GM12872 (cell line): ENCODE measurements around the gene SND1.

ENCODE experiments used
- CTCF ChIP-seq: IDR thresholded peaks from 3 replicates; pipeline ENCODE4 v1.5.1; 2011; ENCODE audit warnings: low read depth, mild to moderate bottlenecking, low read length, moderate library complexity; ENCODE audit not compliant: insufficient read depth

SND1 gene

GRCh38 chr7:128084896-128085608 lies 433.1 kb downstream of the SND1 start:
- TF ChIP-seq CTCF: no peak

GRCh38 chr7:128090492-128090891 lies 438.5 kb downstream of the SND1 start:
- TF ChIP-seq CTCF: no peak

- no peak for TF ChIP-seq CTCF
Measured at GRCh38 chr7:128091106-128091505, 439.1 kb downstream of the SND1 start.

GRCh38 chr7:128092221-128092620 lies 440.2 kb downstream of the SND1 start:
- no peak for TF ChIP-seq CTCF

GRCh38 chr7:128093614-128094570 lies 441.9 kb downstream of the SND1 start:
- TF ChIP-seq CTCF: no peak

- no peak for TF ChIP-seq CTCF
Measured at GRCh38 chr7:128094686-128095085, 442.7 kb downstream of the SND1 start.

GRCh38 chr7:128097211-128097731 lies 445.3 kb downstream of the SND1 start:
- no peak for TF ChIP-seq CTCF
